NCI-H1417 treated with DMSO at 0.1 percent for 48 hours (cell line): ENCODE data around the gene TLR5.

Source experiments
- DNase-seq: peaks from one replicate; lab custom pipeline; 2025; lab: John Stamatoyannopoulos, UW

TLR5 gene

GRCh38 chr1:223110952-223111351 is 32.1 kb downstream of the TLR5 start:
- DNase-seq, result no peak

GRCh38 chr1:223109581-223110026 is 33.4 kb downstream of the TLR5 start:
- DNase-seq, result no peak

GRCh38 chr1:223106856-223107255 is 36.2 kb downstream of the TLR5 start:
- no peak for DNase-seq

- no peak for DNase-seq
Observed at GRCh38 chr1:223105568-223105967, 37.5 kb downstream of the TLR5 start.

- DNase-seq, result peak; percentile 36
Observed at GRCh38 chr1:223102797-223103533, 40.1 kb downstream of the TLR5 start.

- no peak for DNase-seq
Observed at GRCh38 chr1:223097713-223098112, 45.3 kb downstream of the TLR5 start.

- no peak for DNase-seq
Observed at GRCh38 chr1:223095870-223096269, 47.2 kb downstream of the TLR5 start.

- DNase-seq, result no peak
Observed at GRCh38 chr1:223091896-223092295, 51.2 kb downstream of the TLR5 start.

GRCh38 chr1:223089250-223089649 is 53.8 kb downstream of the TLR5 start:
- DNase-seq, result no peak

GRCh38 chr1:223088713-223089240 is 54.3 kb downstream of the TLR5 start:
- DNase-seq, result no peak

- no peak for DNase-seq
Observed at GRCh38 chr1:223087291-223088255, 55.5 kb downstream of the TLR5 start.

- no peak for DNase-seq
Observed at GRCh38 chr1:223084464-223084866, 58.6 kb downstream of the TLR5 start.

GRCh38 chr1:223083831-223084230 is 59.2 kb downstream of the TLR5 start:
- DNase-seq, result peak; percentile 44

GRCh38 chr1:223082914-223083313 is 60.1 kb downstream of the TLR5 start:
- DNase-seq, result no peak

- peak; percentile 51 for DNase-seq
Observed at GRCh38 chr1:223081181-223081994, 61.7 kb downstream of the TLR5 start.

GRCh38 chr1:223079498-223079897 is 63.5 kb downstream of the TLR5 start:
- DNase-seq, result no peak

GRCh38 chr1:223077247-223077833 is 65.7 kb downstream of the TLR5 start:
- DNase-seq, result no peak

- DNase-seq, result no peak
Observed at GRCh38 chr1:223076362-223076761, 66.7 kb downstream of the TLR5 start.

GRCh38 chr1:223075834-223076233 is 67.2 kb downstream of the TLR5 start:
- no peak for DNase-seq

- no peak for DNase-seq
Observed at GRCh38 chr1:223074445-223075300, 68.4 kb downstream of the TLR5 start.
